ENCODE results near the gene CRIM1.

The CRIM1 gene

DNA sequence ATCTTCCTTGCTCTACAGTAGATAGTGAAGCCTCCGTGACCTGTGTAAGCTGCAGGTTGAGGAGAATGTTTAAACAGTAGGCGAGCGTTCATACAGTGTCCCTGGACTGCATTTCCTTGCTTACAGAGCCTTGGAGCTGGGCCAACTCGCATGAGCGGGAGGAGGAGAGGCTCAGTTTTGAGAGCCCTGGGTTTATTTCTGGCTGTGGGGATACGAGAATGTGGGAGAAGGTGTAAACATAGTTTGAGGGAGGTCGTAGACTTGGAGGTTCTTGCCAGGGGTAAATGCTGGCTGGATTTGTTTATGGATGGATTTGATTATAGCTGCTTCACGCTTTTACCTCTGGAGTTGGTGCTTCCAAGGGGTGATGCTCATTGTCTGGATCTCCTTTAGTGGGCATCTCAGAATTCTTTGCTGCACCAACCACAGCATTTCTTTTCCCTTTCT is 20.8 kb downstream of the CRIM1 start:
- no peak for DNase-seq

DNA sequence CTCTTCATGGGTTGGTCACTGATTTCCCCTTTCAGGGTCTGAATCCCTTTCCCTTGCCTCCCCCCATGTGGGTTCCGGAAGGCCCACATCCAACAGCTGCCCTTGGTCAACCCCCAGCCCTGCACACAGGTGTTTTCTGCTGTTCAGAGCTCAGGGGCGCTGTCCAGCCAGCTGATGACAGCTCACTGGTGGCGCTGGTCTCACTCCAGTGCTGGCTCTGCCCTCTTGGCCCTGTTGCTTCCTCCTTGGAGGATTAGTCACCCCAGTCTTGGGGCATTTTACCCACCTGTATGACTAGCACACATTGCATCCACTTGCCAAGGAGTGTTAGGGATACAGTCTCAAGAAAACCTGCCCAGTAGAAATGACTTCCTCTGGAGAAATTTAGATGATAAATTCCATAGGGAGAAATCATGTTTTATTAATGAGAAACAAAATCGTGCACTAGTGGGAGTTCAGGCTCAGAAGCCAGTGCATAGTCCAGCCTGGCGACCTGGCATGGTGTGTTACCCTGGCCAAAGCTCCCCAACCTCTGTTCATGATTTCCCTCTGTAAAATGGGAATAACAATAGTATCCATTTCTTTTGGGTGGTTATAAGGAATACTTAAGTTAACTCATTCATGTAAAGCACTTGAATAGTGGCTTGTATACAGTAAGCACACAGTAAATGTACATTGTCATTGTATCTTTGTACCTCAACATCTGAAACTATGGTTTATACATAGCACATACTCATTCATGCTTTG is 21.6 kb downstream of the CRIM1 start:
- no peak for DNase-seq

- no peak for DNase-seq
Observed at GRCh38 chr2:36379710-36380448, 24.3 kb downstream of the CRIM1 start.

DNA sequence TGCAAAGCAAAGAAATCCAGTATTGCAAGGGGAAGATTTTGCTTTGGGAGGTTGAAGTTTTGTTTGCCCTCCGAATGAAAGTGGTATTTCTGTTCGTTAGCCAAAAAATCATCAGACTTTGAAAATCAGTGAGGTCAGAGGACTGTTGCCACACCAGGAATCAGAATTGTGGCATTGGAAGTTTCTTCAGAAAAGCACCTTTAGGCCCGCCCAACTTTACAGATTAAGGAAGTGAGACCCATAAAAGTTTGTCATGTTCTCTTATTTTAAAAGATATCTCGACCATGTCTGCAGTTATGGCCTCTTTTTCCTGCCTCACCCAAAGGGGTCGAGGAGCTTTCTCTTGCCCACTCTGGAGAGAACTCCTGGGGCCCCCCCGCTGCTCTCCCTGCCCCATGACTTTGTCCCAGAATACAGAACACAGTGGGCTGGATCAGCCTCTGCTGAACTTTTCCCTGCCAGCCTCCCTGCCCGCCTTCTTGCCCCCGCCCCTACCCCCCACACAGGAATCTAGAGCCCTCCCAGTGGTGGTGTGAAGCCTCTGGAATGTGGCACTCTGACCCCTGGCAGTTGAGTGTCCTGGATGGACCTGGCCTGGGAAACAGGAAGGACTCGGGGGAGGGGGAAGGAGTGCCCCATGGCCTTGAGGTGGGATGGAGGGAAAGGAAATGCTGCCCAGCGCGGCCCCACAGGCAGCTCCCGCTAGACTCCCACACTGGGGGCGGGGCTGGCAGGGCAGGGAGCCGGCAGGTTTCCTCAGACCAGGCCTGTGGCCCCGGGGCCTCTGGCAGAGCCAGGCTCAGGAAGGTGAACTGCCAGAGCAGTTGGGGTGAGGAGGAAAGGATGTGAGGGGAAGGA is 25.3 kb downstream of the CRIM1 start:
- DNase-seq: no peak

- no peak for DNase-seq
Observed at GRCh38 chr2:36381993-36382392, 26.4 kb downstream of the CRIM1 start.

DNA sequence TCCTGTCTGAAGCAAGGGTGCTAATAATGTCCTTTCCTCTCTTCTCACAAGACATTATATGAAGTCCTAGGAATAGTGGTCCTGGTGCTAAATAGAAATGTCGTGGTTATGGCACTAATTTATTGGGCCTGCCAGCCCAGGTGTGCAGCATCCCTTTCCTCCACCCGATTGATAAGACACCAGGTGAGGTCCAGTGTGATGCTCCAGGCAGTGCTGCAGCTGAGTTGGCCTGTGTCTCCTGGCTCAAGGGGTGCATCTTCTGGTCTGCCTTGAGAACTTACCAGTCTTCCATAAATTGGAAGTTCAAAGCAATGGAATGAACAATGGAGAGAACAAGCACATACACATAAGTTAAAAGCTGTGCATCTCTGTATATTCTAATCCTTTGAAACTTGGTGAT is 26.9 kb downstream of the CRIM1 start:
- DNase-seq: no peak

GRCh38 chr2:36383726-36384125 is 28.1 kb downstream of the CRIM1 start:
- no peak for DNase-seq

DNA sequence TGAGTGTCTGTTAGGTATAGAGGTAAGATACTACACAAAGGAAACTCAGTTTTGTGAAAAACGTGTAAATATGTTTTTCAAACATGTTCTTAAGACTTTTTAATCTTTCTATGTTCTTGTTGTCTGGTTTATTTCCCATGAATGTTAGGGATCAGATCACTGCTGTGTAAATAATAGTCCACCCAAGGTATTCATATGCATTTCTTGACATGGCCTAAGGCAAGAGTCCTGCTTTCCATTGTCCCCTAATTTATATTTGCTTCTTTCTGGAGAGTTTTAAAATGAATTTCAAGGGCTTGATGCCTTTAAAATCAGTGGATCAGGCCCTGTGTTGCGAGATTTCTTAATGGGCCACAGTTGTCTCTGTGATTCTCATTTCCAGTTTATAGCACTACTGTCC is 28.9 kb downstream of the CRIM1 start:
- DNase-seq: no peak

DNA sequence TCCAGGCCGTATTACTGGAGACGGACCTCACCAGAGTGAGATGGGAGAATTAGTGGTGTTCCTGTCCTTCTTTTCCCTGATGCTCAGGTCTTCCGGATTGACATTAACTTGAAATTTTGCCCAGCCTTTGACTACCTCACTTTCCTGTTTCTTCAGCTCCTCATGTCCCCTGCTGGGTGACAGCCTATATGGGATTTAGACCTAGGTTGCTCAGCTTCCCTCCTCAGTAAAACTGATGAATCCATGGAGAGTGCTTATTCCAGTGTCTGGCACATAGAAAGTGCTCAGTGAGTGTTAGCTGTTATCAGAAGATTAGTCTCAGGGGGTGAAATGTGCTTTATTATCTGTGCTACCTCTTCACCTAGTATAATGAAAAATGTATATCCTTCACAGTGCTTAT is 30.0 kb downstream of the CRIM1 start:
- no peak for DNase-seq

DNA sequence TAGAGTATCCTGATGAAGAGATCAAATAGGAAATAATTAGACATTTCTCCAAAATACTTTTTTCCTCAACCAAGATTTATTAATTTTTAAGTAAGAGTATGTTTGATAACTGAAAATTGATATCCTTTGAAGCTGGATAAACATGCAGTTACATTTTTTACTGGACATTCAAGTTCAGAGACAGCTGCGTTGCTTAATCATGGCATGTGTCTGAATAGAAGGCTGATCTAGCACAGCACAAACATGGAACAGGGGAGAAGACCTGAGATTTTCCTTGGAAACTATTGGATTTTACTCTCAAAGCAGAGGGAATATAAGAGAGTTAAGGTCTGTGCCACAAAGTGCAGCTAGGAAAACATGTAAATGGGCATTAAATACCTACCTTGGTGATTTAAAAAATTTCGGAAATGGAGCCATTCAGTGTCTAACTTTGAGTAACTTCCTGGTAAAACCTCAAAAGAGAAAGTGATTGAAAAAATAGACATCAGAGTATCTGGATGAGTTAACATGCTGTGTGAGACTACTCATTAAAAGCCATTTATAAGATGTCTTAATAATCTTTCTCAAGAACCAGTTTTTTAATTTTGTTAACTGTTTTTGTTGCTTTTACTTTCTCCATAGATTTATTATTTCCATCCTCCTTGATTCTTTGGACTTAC is 31.8 kb downstream of the CRIM1 start:
- DNase-seq: no peak

- no peak for DNase-seq
Observed at GRCh38 chr2:36388472-36388871, 32.9 kb downstream of the CRIM1 start.

- no peak for DNase-seq
Observed at GRCh38 chr2:36389091-36389564, 33.5 kb downstream of the CRIM1 start.

- no peak for DNase-seq
Observed at GRCh38 chr2:36389577-36389976, 34.0 kb downstream of the CRIM1 start.

- DNase-seq: no peak
Observed at GRCh38 chr2:36392571-36393255, 37.1 kb downstream of the CRIM1 start.

DNA sequence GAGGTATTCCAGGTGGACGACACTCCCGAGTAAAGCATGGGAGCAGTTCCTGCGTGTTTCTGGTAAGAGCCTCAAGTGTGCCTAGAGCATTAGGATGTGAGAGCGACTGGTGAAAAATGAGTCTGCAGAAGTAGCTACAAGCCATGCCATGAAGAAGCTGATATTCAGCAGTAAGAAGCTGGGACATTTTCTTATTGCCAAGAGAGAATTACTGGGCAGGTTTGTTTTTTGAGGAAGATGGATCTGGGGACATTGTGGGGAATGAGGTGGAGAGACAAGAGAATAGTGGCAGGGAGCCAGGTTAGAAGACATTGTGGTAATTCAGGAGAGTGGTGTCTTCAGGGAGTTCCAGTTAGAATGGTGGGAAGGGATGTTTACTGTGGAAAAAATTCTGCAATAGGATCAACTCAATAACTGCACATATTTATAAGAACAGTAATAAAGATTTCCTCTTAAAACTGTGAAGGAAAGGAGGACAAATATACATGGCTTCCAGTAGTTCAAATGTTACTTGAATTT is 38.2 kb downstream of the CRIM1 start:
- no peak for DNase-seq

- no peak for DNase-seq
Observed at GRCh38 chr2:36394804-36395203, 39.2 kb downstream of the CRIM1 start.

DNA sequence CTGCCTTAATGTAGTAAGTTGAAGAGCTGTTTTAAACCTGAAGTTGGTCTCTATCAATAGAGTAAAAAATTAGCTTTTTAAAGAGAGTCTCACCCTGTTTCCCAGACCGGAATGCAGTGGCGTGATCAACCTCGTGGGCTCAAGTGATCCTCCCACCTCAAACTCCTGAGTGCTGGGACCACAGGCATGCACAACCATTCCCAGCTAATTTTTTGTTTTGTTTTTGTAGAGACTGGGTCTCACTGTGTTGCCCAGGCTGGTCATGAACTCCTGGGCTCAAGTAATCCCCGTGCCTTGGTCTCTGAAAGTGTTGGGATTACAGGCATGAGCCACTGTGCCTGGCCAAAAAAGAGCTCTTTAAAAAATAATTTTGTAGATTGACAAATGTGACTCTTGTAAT is 40.3 kb downstream of the CRIM1 start:
- no peak for DNase-seq

GRCh38 chr2:36396878-36397539 is 41.4 kb downstream of the CRIM1 start:
- no peak for DNase-seq

DNA sequence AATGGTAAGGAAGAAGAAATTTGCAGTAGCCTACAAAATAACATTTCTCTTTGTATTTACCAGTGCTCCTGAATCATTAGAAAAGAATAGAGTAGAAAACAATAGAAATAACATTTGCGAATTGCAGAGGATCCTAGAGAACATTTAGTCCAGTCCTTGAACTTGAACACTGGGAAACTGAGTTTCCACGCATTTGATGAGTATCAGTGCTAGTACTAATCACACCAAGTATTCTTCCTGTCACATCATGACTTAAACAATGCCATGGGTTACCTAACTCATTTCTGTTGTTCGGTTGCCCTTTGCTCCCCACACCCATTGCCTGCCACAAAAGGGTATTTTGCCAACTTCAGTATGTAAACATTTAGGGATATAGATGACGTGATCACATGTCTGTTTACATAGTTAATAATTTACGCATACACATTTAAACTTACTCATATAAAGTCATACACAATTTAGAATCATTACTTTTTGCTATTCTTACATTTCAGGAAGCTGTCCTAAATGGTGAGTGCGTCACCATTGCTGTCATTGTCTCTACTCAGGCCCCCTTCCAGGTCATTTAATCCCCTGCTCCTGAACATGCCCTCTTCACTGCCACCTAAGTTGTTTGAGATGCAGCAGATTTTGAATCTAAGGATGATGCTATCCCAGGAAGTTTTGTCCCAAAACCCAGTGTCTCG is 42.3 kb downstream of the CRIM1 start:
- DNase-seq: no peak

GRCh38 chr2:36399050-36399449 is 43.5 kb downstream of the CRIM1 start:
- DNase-seq: no peak

Data from stimulated activated CD4-positive, alpha-beta T cell treated with anti-CD3 and anti-CD28 coated beads, Interleukin-1b, Interleukin-23, amount 100 ng/mL, for 48 hours (primary cell).